Measurements from ENCODE around the gene FEZ2.

The FEZ2 gene

GRCh38 chr2:36567711-36568408 is 30.1 kb downstream of the FEZ2 start:
- Mint-ChIP-seq H3K9me3 (no peaks in the 10 kb centered on the region), H3K4me1 (peaks cover 19% of the 10 kb centered on the region), H3K36me3 (ENCODE audit: insufficient read depth) (peaks cover 28% of the 10 kb centered on the region), H3K4me3 (no peak overlapping the region), H3K27ac (ENCODE audit: low read depth) (no peak overlapping the region), H3K27me3 (no peaks in the 10 kb centered on the region)
- no peak for ATAC-seq (replicated peaks; ENCODE audit: extremely low read depth, poor library complexity, severe bottlenecking)
- DNase-seq (ENCODE audit: low spot score in 2 of 2): no peak

GRCh38 chr2:36566887-36567286 is 31.1 kb downstream of the FEZ2 start:
- Mint-ChIP-seq H3K27me3 (no peaks in the 10 kb centered on the region), H3K4me3 (no peak overlapping the region), H3K27ac (ENCODE audit: low read depth) (no peak overlapping the region), H3K4me1 (peaks cover 19% of the 10 kb centered on the region), H3K36me3 (ENCODE audit: insufficient read depth) (peaks cover 25% of the 10 kb centered on the region), H3K9me3 (no peaks in the 10 kb centered on the region)
- ATAC-seq (replicated peaks; ENCODE audit: extremely low read depth, poor library complexity, severe bottlenecking): no peak
- DNase-seq (ENCODE audit: low spot score in 2 of 2): no peak

- Mint-ChIP-seq H3K36me3 (ENCODE audit: insufficient read depth) (peaks cover 26% of the 10 kb centered on the region), H3K27me3 (no peaks in the 10 kb centered on the region), H3K4me1 (peaks cover 19% of the 10 kb centered on the region), H3K4me3 (no peak overlapping the region), H3K9me3 (no peaks in the 10 kb centered on the region), H3K27ac (ENCODE audit: low read depth) (no peak overlapping the region)
- DNase-seq (ENCODE audit: low spot score in 2 of 2) (no peak), ATAC-seq (replicated peaks; ENCODE audit: extremely low read depth, poor library complexity, severe bottlenecking) (no peak)
These were observed 32.3 kb downstream of the FEZ2 start for GRCh38 chr2:36565712-36566111.

GRCh38 chr2:36564377-36564930 is 33.5 kb downstream of the FEZ2 start:
- Mint-ChIP-seq H3K36me3 (ENCODE audit: insufficient read depth) (peaks cover 26% of the 10 kb centered on the region), H3K4me3 (no peak overlapping the region), H3K27ac (ENCODE audit: low read depth) (no peak overlapping the region), H3K4me1 (peaks cover 19% of the 10 kb centered on the region), H3K9me3 (no peaks in the 10 kb centered on the region), H3K27me3 (no peaks in the 10 kb centered on the region)
- no peak for ATAC-seq (replicated peaks; ENCODE audit: extremely low read depth, poor library complexity, severe bottlenecking)
- DNase-seq (ENCODE audit: low spot score in 2 of 2): no peak

GRCh38 chr2:36562973-36563532 is 34.9 kb downstream of the FEZ2 start:
- Mint-ChIP-seq H3K27ac (ENCODE audit: low read depth) (no peak overlapping the region), H3K4me3 (no peak overlapping the region), H3K9me3 (no peaks in the 10 kb centered on the region), H3K36me3 (ENCODE audit: insufficient read depth) (peaks cover 26% of the 10 kb centered on the region), H3K27me3 (no peaks in the 10 kb centered on the region), H3K4me1 (peaks cover 19% of the 10 kb centered on the region)
- no peak for ATAC-seq (replicated peaks; ENCODE audit: extremely low read depth, poor library complexity, severe bottlenecking)
- DNase-seq (ENCODE audit: low spot score in 2 of 2): no peak

- H3K4me1 Mint-ChIP-seq: peaks cover 13% of the 10 kb centered on the region
- no peak overlapping the region for H3K27ac Mint-ChIP-seq (ENCODE audit: low read depth)
- DNase-seq (ENCODE audit: low spot score in 2 of 2) (no peak), ATAC-seq (replicated peaks; ENCODE audit: extremely low read depth, poor library complexity, severe bottlenecking) (no peak)
- H3K27me3 Mint-ChIP-seq: no peaks in the 10 kb centered on the region
- H3K9me3 Mint-ChIP-seq: no peaks in the 10 kb centered on the region
- H3K4me3 Mint-ChIP-seq: no peak overlapping the region
- peaks cover 22% of the 10 kb centered on the region for H3K36me3 Mint-ChIP-seq (ENCODE audit: insufficient read depth)
These were observed 35.7 kb downstream of the FEZ2 start for GRCh38 chr2:36562240-36562639.

- Mint-ChIP-seq H3K4me3 (no peak overlapping the region), H3K27ac (ENCODE audit: low read depth) (no peak overlapping the region), H3K9me3 (no peaks in the 10 kb centered on the region), H3K27me3 (no peaks in the 10 kb centered on the region), H3K4me1 (peaks cover 13% of the 10 kb centered on the region), H3K36me3 (ENCODE audit: insufficient read depth) (peaks cover 20% of the 10 kb centered on the region)
- DNase-seq (ENCODE audit: low spot score in 2 of 2) (no peak), ATAC-seq (replicated peaks; ENCODE audit: extremely low read depth, poor library complexity, severe bottlenecking) (no peak)
These were observed 36.6 kb downstream of the FEZ2 start for GRCh38 chr2:36561237-36561944.

GRCh38 chr2:36560726-36561125 is 37.2 kb downstream of the FEZ2 start:
- no peak for ATAC-seq (replicated peaks; ENCODE audit: extremely low read depth, poor library complexity, severe bottlenecking)
- Mint-ChIP-seq H3K4me1 (peaks cover 13% of the 10 kb centered on the region), H3K27me3 (no peaks in the 10 kb centered on the region), H3K4me3 (no peak overlapping the region), H3K27ac (ENCODE audit: low read depth) (no peak overlapping the region), H3K9me3 (no peaks in the 10 kb centered on the region), H3K36me3 (ENCODE audit: insufficient read depth) (peaks cover 17% of the 10 kb centered on the region)
- DNase-seq (ENCODE audit: low spot score in 2 of 2): no peak

GRCh38 chr2:36559221-36559942 is 38.6 kb downstream of the FEZ2 start:
- H3K4me1 Mint-ChIP-seq: peaks cover 12% of the 10 kb centered on the region
- H3K9me3 Mint-ChIP-seq: no peaks in the 10 kb centered on the region

GRCh38 chr2:36556842-36557241 is 41.1 kb downstream of the FEZ2 start:
- H3K36me3 Mint-ChIP-seq (ENCODE audit: insufficient read depth): peaks cover 22% of the 10 kb centered on the region
- H3K4me1 Mint-ChIP-seq: no peaks in the 10 kb centered on the region
- no peak overlapping the region for H3K4me3 Mint-ChIP-seq
- H3K27me3 Mint-ChIP-seq: no peaks in the 10 kb centered on the region
- no peaks in the 10 kb centered on the region for H3K9me3 Mint-ChIP-seq
- no peak overlapping the region for H3K27ac Mint-ChIP-seq (ENCODE audit: low read depth)
- no peak for ATAC-seq (replicated peaks; ENCODE audit: extremely low read depth, poor library complexity, severe bottlenecking)
- DNase-seq (ENCODE audit: low spot score in 2 of 2): no peak

More at GRCh38 chr2:36559221-36559942, 38.6 kb downstream of the FEZ2 start:
- DNase-seq (ENCODE audit: low spot score in 2 of 2) (no peak), ATAC-seq (replicated peaks; ENCODE audit: extremely low read depth, poor library complexity, severe bottlenecking) (no peak)
- Mint-ChIP-seq H3K27ac (ENCODE audit: low read depth) (no peak overlapping the region), H3K4me3 (no peak overlapping the region), H3K27me3 (no peaks in the 10 kb centered on the region), H3K36me3 (ENCODE audit: insufficient read depth) (peaks cover 16% of the 10 kb centered on the region)

- no peaks in the 10 kb centered on the region for H3K27me3 Mint-ChIP-seq
- H3K27ac Mint-ChIP-seq (ENCODE audit: low read depth): no peak overlapping the region
- no peak overlapping the region for H3K4me3 Mint-ChIP-seq
- ATAC-seq (replicated peaks; ENCODE audit: extremely low read depth, poor library complexity, severe bottlenecking) (no peak), DNase-seq (ENCODE audit: low spot score in 2 of 2) (no peak)
- no peaks in the 10 kb centered on the region for H3K9me3 Mint-ChIP-seq
- H3K36me3 Mint-ChIP-seq (ENCODE audit: insufficient read depth): peaks cover 26% of the 10 kb centered on the region
- H3K4me1 Mint-ChIP-seq: no peaks in the 10 kb centered on the region
These were observed 42.2 kb downstream of the FEZ2 start for GRCh38 chr2:36555789-36556188.

GRCh38 chr2:36554531-36554930 is 43.4 kb downstream of the FEZ2 start:
- Mint-ChIP-seq H3K9me3 (no peaks in the 10 kb centered on the region), H3K27ac (ENCODE audit: low read depth) (no peak overlapping the region), H3K4me1 (no peaks in the 10 kb centered on the region), H3K27me3 (no peaks in the 10 kb centered on the region), H3K36me3 (ENCODE audit: insufficient read depth) (peaks cover 34% of the 10 kb centered on the region), H3K4me3 (no peak overlapping the region)
- ATAC-seq (replicated peaks; ENCODE audit: extremely low read depth, poor library complexity, severe bottlenecking): no peak
- no peak for DNase-seq (ENCODE audit: low spot score in 2 of 2)
